NT2/D1 (cell line): ENCODE data around the gene MLLT3.

Experiments used
- DNase-seq: peaks from one replicate; pipeline ENCODE4 v3.0.0-alpha.2; 2011; ENCODE audit warnings: low read depth, low spot score
- H3K27me3 ChIP-seq: 2 replicates; pipeline ENCODE4 v1.6.0; 2011; ENCODE audit warnings: mild to moderate bottlenecking; ENCODE audit not compliant: insufficient read length, insufficient read depth
- H3K36me3 ChIP-seq: 2 replicates; pipeline ENCODE4 v1.6.1; 2011; ENCODE audit warnings: mild to moderate bottlenecking, low read length, mixed read lengths; ENCODE audit not compliant: insufficient read depth, insufficient read length
- H3K4me1 ChIP-seq: 2 replicates; pipeline ENCODE4 v1.5.1; 2011; ENCODE audit not compliant: insufficient read depth, insufficient read length
- H3K4me3 ChIP-seq: 2 replicates; pipeline ENCODE4 v1.5.1; 2011; ENCODE audit warnings: low read depth; ENCODE audit not compliant: insufficient read length
- H3K9ac ChIP-seq: 2 replicates; pipeline ENCODE4 v1.6.0; 2011; ENCODE audit warnings: low read depth; ENCODE audit not compliant: insufficient read length
- H3K9me3 ChIP-seq: 2 replicates; pipeline ENCODE4 v1.5.1; 2011; ENCODE audit warnings: mild to moderate bottlenecking, low read length; ENCODE audit not compliant: insufficient read depth
- SUZ12 ChIP-seq: IDR thresholded peaks from 2 replicates; pipeline ENCODE4 v1.6.1; 2011; ENCODE audit not compliant: insufficient read length, insufficient read depth; ENCODE audit errors: extremely low read depth
- YY1 ChIP-seq: IDR thresholded peaks from 2 replicates; pipeline ENCODE4 v1.6.1; 2011; ENCODE audit not compliant: insufficient read length, insufficient read depth
- ZNF274 ChIP-seq: IDR thresholded peaks from 2 replicates; pipeline ENCODE4 v1.6.1; 2011; ENCODE audit warnings: mild to moderate bottlenecking, low read depth, low read length

MLLT3 gene

GRCh38 chr9:20625003-20625349 lies 2.7 kb upstream of the MLLT3 start:
- H3K27me3 ChIP-seq: peaks cover 42% of the 10 kb centered on the region
- H3K9ac ChIP-seq: no peak overlapping the region
- no peaks in the 10 kb centered on the region for H3K36me3 ChIP-seq
- H3K4me3 ChIP-seq: no peak overlapping the region
- peaks cover 5% of the 10 kb centered on the region for H3K4me1 ChIP-seq
- TF ChIP-seq YY1 (no peak), SUZ12 (no peak), ZNF274 (no peak)
- no peaks in the 10 kb centered on the region for H3K9me3 ChIP-seq
- no peak for DNase-seq

GRCh38 chr9:20624201-20625002 lies 2.1 kb upstream of the MLLT3 start:
- Histone ChIP-seq H3K36me3 (no peaks in the 10 kb centered on the region), H3K27me3 (peaks cover 47% of the 10 kb centered on the region), H3K4me1 (peaks cover 7% of the 10 kb centered on the region), H3K4me3 (no peak overlapping the region), H3K9ac (no peak overlapping the region), H3K9me3 (no peaks in the 10 kb centered on the region)
- peak; percentile 55 for DNase-seq
- no peak for TF ChIP-seq ZNF274
- TF ChIP-seq SUZ12: no peak
- no peak for TF ChIP-seq YY1

- TF ChIP-seq SUZ12: peak; percentile 75
- no peak for TF ChIP-seq YY1
- H3K4me1 ChIP-seq: peaks cover 7% of the 10 kb centered on the region
- H3K4me3 ChIP-seq: peak overlapping the region; percentile 66
- no peak for DNase-seq
- no peaks in the 10 kb centered on the region for H3K36me3 ChIP-seq
- H3K27me3 ChIP-seq: peaks cover 54% of the 10 kb centered on the region
- peak overlapping the region; percentile 62 for H3K9ac ChIP-seq
- no peaks in the 10 kb centered on the region for H3K9me3 ChIP-seq
Observed at GRCh38 chr9:20623748-20624124, 1.4 kb upstream of the MLLT3 start.

DNA sequence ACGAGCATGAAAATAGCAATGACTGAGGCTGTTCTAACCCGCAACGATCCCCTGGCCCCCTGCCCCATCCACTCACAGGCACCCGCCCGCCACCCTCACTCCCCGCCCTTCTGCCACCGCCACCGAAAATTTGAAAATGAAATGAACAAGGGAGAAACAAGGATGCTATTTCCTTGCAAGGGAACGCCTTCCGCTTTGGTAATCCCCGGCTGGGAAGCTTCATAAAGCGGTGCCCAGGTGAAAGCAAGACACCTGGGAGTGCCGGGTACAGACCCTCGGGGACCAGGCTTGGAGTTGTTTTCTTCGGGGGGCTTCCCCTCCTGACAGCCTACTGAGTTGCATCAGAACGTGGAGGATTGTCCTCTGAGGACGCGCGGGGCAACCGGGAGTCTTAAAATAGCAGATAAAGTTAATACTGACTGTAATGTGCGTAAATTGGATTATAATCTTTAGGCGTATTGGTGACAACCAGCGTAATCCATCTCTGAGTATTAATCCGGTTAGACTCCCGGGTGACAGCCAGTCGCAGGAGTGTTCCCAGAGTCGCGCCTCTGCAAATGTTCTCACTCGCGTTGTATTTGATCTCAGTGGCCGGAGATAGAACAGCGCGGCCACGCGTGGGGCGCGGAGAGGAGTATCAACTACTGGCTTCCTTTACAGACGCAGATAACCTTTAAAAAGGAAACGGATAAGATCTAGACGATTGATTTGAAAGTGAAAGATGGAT lies 885 bp upstream of the MLLT3 start:
- peaks cover 59% of the 10 kb centered on the region for H3K27me3 ChIP-seq
- TF ChIP-seq YY1 (no peak), SUZ12 (no peak), ZNF274 (no peak)
- peak overlapping the region; percentile 62 for H3K9ac ChIP-seq
- peaks cover 7% of the 10 kb centered on the region for H3K4me1 ChIP-seq
- peak overlapping the region; percentile 66 for H3K4me3 ChIP-seq
- H3K36me3 ChIP-seq: no peaks in the 10 kb centered on the region
- no peak for DNase-seq
- no peaks in the 10 kb centered on the region for H3K9me3 ChIP-seq

GRCh38 chr9:20621471-20622329 lies 599 bp downstream of the MLLT3 start:
- no peaks in the 10 kb centered on the region for H3K9me3 ChIP-seq
- H3K9ac ChIP-seq: peak overlapping the region; percentile 70
- H3K36me3 ChIP-seq: no peaks in the 10 kb centered on the region
- H3K4me1 ChIP-seq: peaks cover 7% of the 10 kb centered on the region
- peaks cover 61% of the 10 kb centered on the region for H3K27me3 ChIP-seq
- peak overlapping the region; percentile 66 for H3K4me3 ChIP-seq
- no peak for DNase-seq
- TF ChIP-seq SUZ12: peak; percentile 41
- TF ChIP-seq ZNF274: no peak

- Histone ChIP-seq H3K9me3 (no peaks in the 10 kb centered on the region), H3K27me3 (peaks cover 61% of the 10 kb centered on the region), H3K36me3 (no peaks in the 10 kb centered on the region), H3K9ac (peak overlapping the region; percentile 69), H3K4me3 (peak overlapping the region; percentile 66), H3K4me1 (peaks cover 7% of the 10 kb centered on the region)
- TF ChIP-seq SUZ12: no peak
- no peak for TF ChIP-seq ZNF274
- TF ChIP-seq YY1: no peak
- no peak for DNase-seq
Observed at GRCh38 chr9:20620650-20621470, 1.4 kb downstream of the MLLT3 start.
